Upper lobe of left lung (tissue), 6 donors: ENCODE results near the gene EDARADD. TPM values are rescaled to one million over a fixed set of nuclear protein-coding genes. Genes with fewer than 3 reads are reported as not detected.

Experiments used
- ATAC-seq, 2 donors: fragments of 200-7000 bp; cut with Tn5 transposase; one replicate each; pipeline ENCODE4 v1.9.1; 2022; ENCODE audit warnings: mild to moderate bottlenecking in 2 of 2, moderate library complexity in 2 of 2; ENCODE audit not compliant: low FRiP score in 2 of 2
- DNase-seq, 2 donors: peaks; one replicate each; pipeline ENCODE4 v3.0.0-alpha.2; 2019 to 2020
- H3K27ac ChIP-seq, 4 donors: fragments of 200-600 bp; sonication (generic); one replicate each; pipeline ENCODE4 v1.5.1; 2016 to 2019
- H3K27me3 ChIP-seq, 4 donors: fragments of 200-600 bp; sonication (generic); one replicate each; pipeline ENCODE4 v1.5.1; 2017 to 2019
- H3K36me3 ChIP-seq, 4 donors: fragments of 200-600 bp; sonication (generic); one replicate each; pipeline ENCODE4 v1.5.1; 2016 to 2019
- H3K4me1 ChIP-seq, 4 donors: fragments of 200-600 bp; sonication (generic); one replicate each; pipeline ENCODE4 v1.5.1; 2018 to 2019
- H3K4me3 ChIP-seq, 4 donors: fragments of 200-600 bp; sonication (generic); one replicate each; pipeline ENCODE4 v1.5.1; 2017 to 2019; ENCODE audit warnings: mild to moderate bottlenecking in 2 of 4, moderate library complexity in 1 of 4
- H3K9me3 ChIP-seq, 4 donors: fragments of 200-600 bp; sonication (generic); one replicate each; pipeline ENCODE4 v1.5.1; 2018 to 2019
- CTCF ChIP-seq, 6 experiments: fragments of 450-650 bp in 4 of 6; fragments of 200-600 bp in 2 of 6; sonication (generic) in 2 of 6; IDR thresholded peaks; one replicate each; pipeline ENCODE4 v1.5.1; 2016 to 2019; ENCODE audit warnings: antibody characterized with exemption in 6 of 6
- EP300 ChIP-seq, 4 donors: sonication (generic); formaldehyde crosslinking; IDR thresholded peaks; one replicate each; pipeline ENCODE4 v1.5.1; 2017; ENCODE audit warnings: antibody characterized with exemption in 4 of 4, control low read depth in 2 of 4
- POLR2A ChIP-seq, 4 donors: fragments of 450-650 bp; IDR thresholded peaks; one replicate each; pipeline ENCODE4 v1.5.1; 2016 to 2017; ENCODE audit warnings: antibody characterized with exemption in 4 of 4, mild to moderate bottlenecking in 2 of 4
- POLR2AphosphoS5 ChIP-seq, 2 donors: sonication (generic); formaldehyde crosslinking; IDR thresholded peaks; one replicate each; pipeline ENCODE4 v1.5.1; 2017; ENCODE audit warnings: antibody characterized with exemption in 2 of 2
- WGBS, 2 donors: methylation state at CpG; one replicate each; pipeline ENCODE4 v1.1.5; 2017 to 2018; 5-methylcytosine and 5-hydroxymethylcytosine counted together
- total RNA-seq, 6 donors: library from RNA; depleted of rRNA in 4 of 6; stranded (reverse); fragments of >200 nt in 4 of 6; gene quantifications; one replicate each; pipeline versions ENCODE4 v1.1.0 to v1.2.1, GENCODE V29; 2016 to 2021
- donor health status: DM: no; HTN: no; CAD: no; lungs with moderate emphysema.
- donor health status: DM: no; HTN: yes; CAD: no; lungs with severe emphysema.

EDARADD gene
- total RNA-seq, 6 donors from 2014 or later: 0.11 to 2.6 (median 0.57) TPM; not detected in 1

GRCh38 chr1:236353813-236354212 lies 40.3 kb upstream of the EDARADD start:
- H3K4me1 ChIP-seq: no peaks in the 10 kb centered on the region
- no peaks in the 10 kb centered on the region for H3K27me3 ChIP-seq
- DNase-seq (no peak), ATAC-seq (no peak)
- H3K27ac ChIP-seq: no peak overlapping the region
- 84 to 88% methylated on average over 4 of the region's 4 CpGs for WGBS, 2 donors
- no peak overlapping the region for H3K4me3 ChIP-seq
- H3K36me3 ChIP-seq: no peaks in the 10 kb centered on the region
- TF ChIP-seq EP300 (IDR thresholded peaks at IDR 0.05): no peak
- no peak for TF ChIP-seq POLR2AphosphoS5 (IDR thresholded peaks at IDR 0.05)
- no peak for TF ChIP-seq POLR2A (IDR thresholded peaks at IDR 0.05)
- TF ChIP-seq CTCF (IDR thresholded peaks at IDR 0.05): no peak
- H3K9me3 ChIP-seq: peaks cover 0 to 3% (median 0%) of the 10 kb centered on the region in 4 donors

- TF ChIP-seq POLR2AphosphoS5 (IDR thresholded peaks at IDR 0.05) (no peak), CTCF (IDR thresholded peaks at IDR 0.05) (no peak), POLR2A (IDR thresholded peaks at IDR 0.05) (no peak), EP300 (IDR thresholded peaks at IDR 0.05) (no peak)
- 54 to 65% methylated on average over 4 of the region's 4 CpGs for WGBS, 2 donors
- Histone ChIP-seq H3K36me3 (no peaks in the 10 kb centered on the region), H3K9me3 (peaks cover 0 to 3% (median 0%) of the 10 kb centered on the region in 4 donors), H3K27ac (no peak overlapping the region), H3K4me3 (no peak overlapping the region), H3K4me1 (no peaks in the 10 kb centered on the region), H3K27me3 (no peaks in the 10 kb centered on the region)
- no peak for DNase-seq
- no peak for ATAC-seq
Measured at GRCh38 chr1:236354330-236355147, 39.5 kb upstream of the EDARADD start.

GRCh38 chr1:236356141-236356540 lies 37.9 kb upstream of the EDARADD start:
- DNase-seq: no peak
- WGBS, 2 donors: 93 to 100% methylated on average over 2 of the region's 2 CpGs
- peaks cover 0 to 3% (median 0%) of the 10 kb centered on the region in 4 donors for H3K9me3 ChIP-seq

DNA sequence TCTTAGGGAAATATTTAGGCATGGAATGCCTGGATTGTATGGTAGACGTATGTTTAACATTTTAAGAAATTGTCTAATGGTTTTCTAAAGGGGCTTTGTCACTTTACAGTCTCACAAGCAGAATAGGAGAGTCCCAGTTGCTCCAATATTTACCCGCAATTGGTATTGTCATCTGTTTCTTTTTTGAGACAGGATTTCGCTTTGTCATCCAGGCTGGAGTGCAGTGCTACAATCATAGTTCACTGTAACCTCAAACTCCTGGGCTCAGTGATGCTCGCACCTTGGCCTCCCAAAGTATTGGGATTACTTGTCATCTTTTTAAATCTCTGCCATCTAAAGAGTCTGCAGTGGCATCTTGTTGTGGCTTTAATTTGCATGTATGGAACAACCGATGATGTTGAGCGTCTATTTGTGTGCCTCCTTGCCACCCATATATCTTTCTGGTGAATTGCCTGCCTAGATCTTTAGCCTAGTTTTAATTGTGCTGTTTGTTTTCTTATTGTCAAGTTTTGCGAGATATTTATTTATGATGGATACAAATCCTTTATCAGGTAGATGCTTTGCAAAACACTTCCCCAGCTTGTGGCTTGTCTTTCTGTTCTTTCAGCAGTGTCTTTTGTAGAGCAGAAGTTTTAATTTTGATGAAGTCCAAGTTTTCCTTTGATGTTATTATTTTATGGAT lies 32.0 kb upstream of the EDARADD start:
- 87 to 89% methylated on average over 7 of the region's 7 CpGs for WGBS, 2 donors
- Histone ChIP-seq H3K27ac (no peak overlapping the region), H3K27me3 (no peaks in the 10 kb centered on the region), H3K36me3 (no peaks in the 10 kb centered on the region), H3K4me3 (no peak overlapping the region), H3K4me1 (no peaks in the 10 kb centered on the region), H3K9me3 (peaks cover 0 to 3% (median 0%) of the 10 kb centered on the region in 4 donors)
- DNase-seq (no peak), ATAC-seq (no peak)
- TF ChIP-seq POLR2A (IDR thresholded peaks at IDR 0.05): no peak

More at GRCh38 chr1:236356141-236356540, 37.9 kb upstream of the EDARADD start:
- Histone ChIP-seq H3K4me3 (no peak overlapping the region), H3K27me3 (no peaks in the 10 kb centered on the region), H3K27ac (no peak overlapping the region), H3K4me1 (no peaks in the 10 kb centered on the region), H3K36me3 (no peaks in the 10 kb centered on the region)
- ATAC-seq: no peak
- TF ChIP-seq POLR2A (IDR thresholded peaks at IDR 0.05) (no peak), POLR2AphosphoS5 (IDR thresholded peaks at IDR 0.05) (no peak), CTCF (IDR thresholded peaks at IDR 0.05) (no peak), EP300 (IDR thresholded peaks at IDR 0.05) (no peak)

DNA sequence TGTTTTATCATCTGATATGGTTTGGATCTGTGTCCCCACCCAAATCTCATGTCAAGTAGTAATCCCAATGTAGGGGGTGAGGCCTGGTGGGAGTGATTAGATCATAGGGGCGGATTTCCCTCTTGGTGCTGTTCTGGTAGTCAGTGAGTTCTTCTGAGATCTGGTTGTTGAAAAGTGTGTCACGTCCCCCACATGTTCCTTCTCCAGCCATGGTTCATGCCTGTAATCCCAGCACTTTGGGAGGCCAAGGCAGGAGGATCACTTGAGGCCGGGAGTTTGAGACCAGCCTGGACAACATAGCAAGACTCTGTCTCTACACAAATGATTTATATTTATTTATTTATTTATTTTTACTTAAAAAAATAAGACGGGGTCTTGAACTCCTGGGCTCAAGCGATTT lies 30.8 kb upstream of the EDARADD start:
- DNase-seq (no peak), ATAC-seq (no peak)
- WGBS, 2 donors: 88 to 93% methylated on average over 5 of the region's 5 CpGs
- H3K9me3 ChIP-seq: no peaks in the 10 kb centered on the region
- H3K36me3 ChIP-seq: no peaks in the 10 kb centered on the region
- H3K4me1 ChIP-seq: no peaks in the 10 kb centered on the region
- no peak for TF ChIP-seq CTCF (IDR thresholded peaks at IDR 0.05)
- no peak for TF ChIP-seq EP300 (IDR thresholded peaks at IDR 0.05)
- TF ChIP-seq POLR2A (IDR thresholded peaks at IDR 0.05): no peak
- no peak for TF ChIP-seq POLR2AphosphoS5 (IDR thresholded peaks at IDR 0.05)
- no peak overlapping the region for H3K4me3 ChIP-seq
- H3K27me3 ChIP-seq: no peaks in the 10 kb centered on the region
- no peak overlapping the region for H3K27ac ChIP-seq
